Small intestine (tissue), 7 donors: Measurements from ENCODE around the gene PRKN. TPM values are rescaled to one million over a fixed set of nuclear protein-coding genes. Genes with fewer than 3 reads are reported as not detected.

ENCODE experiments used
- DNase-seq, 2 donors: peaks; one replicate each; pipeline versions ENCODE4 v3.0.0 to v3.0.0-alpha.2; 2013
- FAIRE-seq: peaks from 2 replicates; lab custom pipeline; 2012; peaks lifted over from hg19 to GRCh38; lab: Jason Lieb, UNC
- H3K27ac ChIP-seq, 3 donors: one replicate each; pipeline ENCODE4 v1.5.1; 2013; ENCODE audit warnings: low read length in 2 of 3, mild to moderate bottlenecking in 2 of 3, control low read depth in 1 of 3, inconsistent platforms in 1 of 3, low read depth in 1 of 3, moderate library complexity in 1 of 3
- H3K27me3 ChIP-seq, 3 donors: one replicate each; pipeline ENCODE4 v1.6.1; 2013; ENCODE audit warnings: low read length in 3 of 3, inconsistent platforms in 1 of 3; ENCODE audit not compliant: control insufficient read depth in 3 of 3, insufficient read depth in 3 of 3
- H3K36me3 ChIP-seq, 3 donors: one replicate each; pipeline ENCODE4 v1.6.1; 2013; ENCODE audit warnings: low read length in 3 of 3, inconsistent platforms in 1 of 3, low read depth in 1 of 3, mild to moderate bottlenecking in 1 of 3, moderate library complexity in 1 of 3; ENCODE audit not compliant: control insufficient read depth in 3 of 3, insufficient read depth in 2 of 3
- H3K4me1 ChIP-seq, 3 donors: one replicate each; pipeline ENCODE4 v1.6.1; 2013; ENCODE audit warnings: low read length in 2 of 3, inconsistent platforms in 1 of 3, low read depth in 1 of 3, mild to moderate bottlenecking in 1 of 3, moderate library complexity in 1 of 3; ENCODE audit not compliant: control insufficient read depth in 3 of 3, insufficient read depth in 2 of 3
- H3K4me3 ChIP-seq, 3 donors: one replicate each; pipeline ENCODE4 v1.5.1; 2013; ENCODE audit warnings: low read length in 3 of 3, control low read depth in 1 of 3, inconsistent platforms in 1 of 3, low read depth in 1 of 3, mild to moderate bottlenecking in 1 of 3, moderate library complexity in 1 of 3
- H3K9me3 ChIP-seq, 2 donors: one replicate each; pipeline ENCODE4 v1.6.1; 2013; ENCODE audit warnings: low read depth in 1 of 2, low read length in 1 of 2; ENCODE audit not compliant: control insufficient read depth in 2 of 2, insufficient read depth in 1 of 2
- WGBS, 3 donors: extraction: QIAGEN DNeasy Blood & Tissue Kit; methylation state at CpG; one replicate each; pipeline ENCODE4 v1.1.7; 2013; 5-methylcytosine and 5-hydroxymethylcytosine counted together
- polyA plus RNA-seq, 4 donors: library from polyadenylated mRNA; stranded (reverse) in 3 of 4; unstranded in 1 of 4; fragments of 200-250 nt in 3 of 4; fragments of 120-200 nt in 1 of 4; gene quantifications; one replicate each; pipeline versions ENCODE4 v1.2.1 to v1.2.3, GENCODE V29; 2013
- donor health status: healthy with polysubstance abuse.
- donor health status: control.
- donor health status: control.
- donor health status: Bipolar disorder and iron deficiency.
- donor health status: healthy.

PRKN gene
- polyA plus RNA-seq, 4 donors = 0.27 to 2.3 (median 1.0) TPM

GRCh38 chr6:161959072-161959471, 768.5 kb downstream of the PRKN start:
- Histone ChIP-seq H3K4me1 (no peaks in the 10 kb centered on the region), H3K27ac (no peak overlapping the region), H3K9me3 (no peaks in the 10 kb centered on the region), H3K4me3 (no peak overlapping the region), H3K27me3 (no peaks in the 10 kb centered on the region), H3K36me3 (no peaks in the 10 kb centered on the region)
- WGBS, 3 donors = 91 to 98% (median 91%) methylated on average over 12 of the region's 12 CpGs
- FAIRE-seq = no peak
- DNase-seq = no peak

- Histone ChIP-seq H3K9me3 (no peaks in the 10 kb centered on the region), H3K4me1 (no peaks in the 10 kb centered on the region), H3K27ac (no peak overlapping the region), H3K27me3 (no peaks in the 10 kb centered on the region), H3K4me3 (no peak overlapping the region), H3K36me3 (no peaks in the 10 kb centered on the region)
- DNase-seq = no peak
- WGBS, 3 donors = 75 to 92% (median 92%) methylated on average over 1 of the region's 1 CpG
- no peak for FAIRE-seq
Observed at GRCh38 chr6:161956082-161956481, 771.5 kb downstream of the PRKN start.

GRCh38 chr6:161954699-161955276, 772.8 kb downstream of the PRKN start:
- Histone ChIP-seq H3K4me1 (no peaks in the 10 kb centered on the region), H3K4me3 (no peak overlapping the region), H3K36me3 (no peaks in the 10 kb centered on the region), H3K27me3 (no peaks in the 10 kb centered on the region), H3K9me3 (no peaks in the 10 kb centered on the region), H3K27ac (no peak overlapping the region)
- WGBS, 3 donors = 79 to 83% (median 83%) methylated on average over 5 of the region's 5 CpGs
- DNase-seq (no peak), FAIRE-seq (no peak)

GRCh38 chr6:161954077-161954476, 773.5 kb downstream of the PRKN start:
- H3K36me3 ChIP-seq = no peaks in the 10 kb centered on the region
- DNase-seq (no peak), FAIRE-seq (no peak)
- H3K9me3 ChIP-seq = no peaks in the 10 kb centered on the region
- H3K27ac ChIP-seq = no peak overlapping the region
- WGBS, 3 donors = 86 to 94% (median 91%) methylated on average over 10 of the region's 10 CpGs
- H3K4me1 ChIP-seq = no peaks in the 10 kb centered on the region
- H3K27me3 ChIP-seq = no peaks in the 10 kb centered on the region
- H3K4me3 ChIP-seq = no peak overlapping the region

- 75 to 92% (median 86%) methylated on average over 2 of the region's 2 CpGs for WGBS, 3 donors
- no peaks in the 10 kb centered on the region for H3K27me3 ChIP-seq
- H3K36me3 ChIP-seq = no peaks in the 10 kb centered on the region
- H3K4me1 ChIP-seq = no peaks in the 10 kb centered on the region
- FAIRE-seq = no peak
- DNase-seq = no peak
- no peak overlapping the region for H3K4me3 ChIP-seq
- no peaks in the 10 kb centered on the region for H3K9me3 ChIP-seq
- H3K27ac ChIP-seq = no peak overlapping the region
Observed at GRCh38 chr6:161951126-161951525, 776.4 kb downstream of the PRKN start.

GRCh38 chr6:161949531-161949930, 778.0 kb downstream of the PRKN start:
- Histone ChIP-seq H3K27me3 (no peaks in the 10 kb centered on the region), H3K9me3 (no peaks in the 10 kb centered on the region), H3K4me3 (no peak overlapping the region), H3K27ac (no peak overlapping the region), H3K4me1 (no peaks in the 10 kb centered on the region), H3K36me3 (no peaks in the 10 kb centered on the region)
- FAIRE-seq (no peak), DNase-seq (no peak)
- 92 to 97% (median 95%) methylated on average over 2 of the region's 2 CpGs for WGBS, 3 donors

GRCh38 chr6:161948462-161948861, 779.1 kb downstream of the PRKN start:
- WGBS, 3 donors = 81 to 90% (median 88%) methylated on average over 2 of the region's 2 CpGs
- DNase-seq (no peak), FAIRE-seq (no peak)
- H3K9me3 ChIP-seq = no peaks in the 10 kb centered on the region
- no peak overlapping the region for H3K4me3 ChIP-seq
- H3K36me3 ChIP-seq = no peaks in the 10 kb centered on the region
- no peak overlapping the region for H3K27ac ChIP-seq
- H3K4me1 ChIP-seq = no peaks in the 10 kb centered on the region
- no peaks in the 10 kb centered on the region for H3K27me3 ChIP-seq

- Histone ChIP-seq H3K36me3 (no peaks in the 10 kb centered on the region), H3K27me3 (no peaks in the 10 kb centered on the region), H3K4me3 (no peak overlapping the region), H3K4me1 (no peaks in the 10 kb centered on the region), H3K9me3 (no peaks in the 10 kb centered on the region), H3K27ac (no peak overlapping the region)
- DNase-seq = no peak
- FAIRE-seq = no peak
- WGBS, 3 donors = 81 to 84% (median 84%) methylated on average over 4 of the region's 4 CpGs
Observed at GRCh38 chr6:161947371-161947770, 780.2 kb downstream of the PRKN start.

- WGBS, 3 donors = 66 to 87% (median 85%) methylated on average over 3 of the region's 3 CpGs
- Histone ChIP-seq H3K4me1 (no peaks in the 10 kb centered on the region), H3K36me3 (no peaks in the 10 kb centered on the region), H3K9me3 (no peaks in the 10 kb centered on the region), H3K27ac (no peak overlapping the region), H3K27me3 (no peaks in the 10 kb centered on the region), H3K4me3 (no peak overlapping the region)
- DNase-seq (no peak), FAIRE-seq (no peak)
Observed at GRCh38 chr6:161946461-161946860, 781.1 kb downstream of the PRKN start.
